CD4-positive, alpha-beta T cell treated with Interleukin-15 for 1 hour (primary cell): ENCODE results near the gene TSPY4.
"Not testable (repeated sequence)": the region's sequence is repeated elsewhere in the genome, so short reads cannot be mapped to it uniquely, and the experiment has no call there.

Experiments used
- DNase-seq: peaks from one replicate; pipeline ENCODE4 v3.0.0-alpha.2; 2020

The TSPY4 gene

DNA sequence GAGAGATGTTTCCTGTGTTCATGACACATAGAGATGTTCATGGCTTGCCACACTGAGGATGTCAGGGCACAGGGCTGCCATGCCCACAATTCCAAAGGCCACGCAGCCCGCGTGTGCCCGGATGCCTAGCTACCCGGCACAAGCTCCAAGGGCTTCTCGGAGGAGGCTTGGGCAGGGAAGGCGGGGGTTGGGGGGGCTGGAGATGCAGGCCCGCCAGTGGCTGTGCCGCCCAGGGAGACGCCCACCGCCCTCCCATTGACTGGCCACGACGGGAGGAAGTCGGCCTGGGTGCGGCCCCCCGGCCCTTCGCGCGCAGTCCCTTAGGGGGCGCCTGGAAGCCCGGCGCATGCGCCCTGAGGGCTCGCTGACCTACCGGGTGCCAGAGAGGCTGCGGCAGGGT, at the start of gene TSPY4:
TSS of gene TSPY4 (plus strand) at position 301 of the 400 bp plus-strand sequence. CDS start at position 347, 46 bp downstream.
- not testable (repeated sequence) for DNase-seq

DNA sequence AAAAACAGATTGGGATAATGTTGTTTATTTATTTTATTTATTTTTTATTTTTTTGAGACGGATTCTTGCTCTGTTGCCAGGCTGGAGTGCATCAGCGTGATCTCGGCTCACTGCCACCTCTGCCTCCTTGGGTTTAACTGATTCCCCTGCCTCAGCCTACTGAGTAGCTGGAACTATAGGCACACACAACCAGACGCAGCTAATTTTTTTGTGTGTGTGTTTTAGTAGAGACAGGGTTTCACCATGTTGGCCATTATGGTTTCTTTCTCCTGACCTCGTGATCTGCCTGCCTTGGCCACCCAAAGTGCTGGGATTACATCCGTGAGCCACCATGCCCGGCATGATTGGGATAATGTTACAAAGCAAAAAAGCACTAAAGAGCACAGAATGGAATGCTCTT, 16.3 kb upstream of the TSPY4 start:
- DNase-seq: no peak

GRCh38 chrY:9357497-9357896, 20.2 kb downstream of the TSPY4 start, which contains the start of gene TSPY8:
Gene TSPY8, plus strand, starts transcription at chrY:9357797. Its CDS starts 46 bp downstream, at chrY:9357843.
- DNase-seq: not testable (repeated sequence)
